Thoracic aorta (tissue), 2 donors: Measurements from ENCODE around the gene CCDC91. TPM values are rescaled to one million over a fixed set of nuclear protein-coding genes. Genes with fewer than 3 reads are reported as not detected.

Experiments
- ATAC-seq: fragments of 150-250 bp; one replicate; pipeline ENCODE4 v1.8.0; 2017; ENCODE audit warnings: low read depth; ENCODE audit not compliant: insufficient number of reproducible peaks, low FRiP score
- DNase-seq: peaks from one replicate; pipeline ENCODE4 v3.0.0-alpha.2; 2020; ENCODE audit warnings: low spot score
- H3K27ac ChIP-seq, 2 donors: fragments of 200-600 bp; sonication (generic); 1 replicate in 1 of 2; 2 replicates in 1 of 2; pipeline ENCODE4 v1.5.1; 2016; ENCODE audit warnings: mild to moderate bottlenecking in 2 of 2, moderate library complexity in 2 of 2
- H3K27me3 ChIP-seq: fragments of 200-600 bp; sonication (generic); replicated peaks from 2 replicates; pipeline ENCODE4 v1.6.0; 2016; ENCODE audit warnings: mild to moderate bottlenecking; ENCODE audit not compliant: insufficient read depth
- H3K36me3 ChIP-seq: fragments of 200-600 bp; sonication (generic); one replicate; pipeline ENCODE4 v1.5.1; 2016
- H3K4me1 ChIP-seq, 2 donors: fragments of 200-600 bp; sonication (generic); 1 replicate in 1 of 2; 2 replicates in 1 of 2; pipeline versions ENCODE4 v1.5.1 to v1.6.0; 2016; ENCODE audit warnings: low read depth in 2 of 2, mild to moderate bottlenecking in 1 of 2; ENCODE audit not compliant: control insufficient read depth in 1 of 2
- H3K4me3 ChIP-seq: fragments of 200-600 bp; sonication (generic); 2 replicates; pipeline ENCODE4 v1.5.1; 2016; ENCODE audit warnings: mild to moderate bottlenecking
- H3K9me3 ChIP-seq: fragments of 200-600 bp; sonication (generic); 2 replicates; pipeline ENCODE4 v1.5.1; 2016
- total RNA-seq, 2 donors: library from RNA; depleted of rRNA; stranded (reverse); fragments of >200 nt; gene quantifications; one replicate each; pipeline versions ENCODE4 v1.1.0 to v1.2.3, GENCODE V29; 2016
- TF ChIP-seq, protein P1 (sequence below): fragments of 200-600 bp; sonication (generic); IDR thresholded peaks from one replicate; pipeline ENCODE4 v1.5.1; 2019; ENCODE audit warnings: antibody characterized with exemption

CCDC91 gene
- total RNA-seq, 2 donors from 2014 or later, result 26.6 to 27.6 TPM

DNA sequence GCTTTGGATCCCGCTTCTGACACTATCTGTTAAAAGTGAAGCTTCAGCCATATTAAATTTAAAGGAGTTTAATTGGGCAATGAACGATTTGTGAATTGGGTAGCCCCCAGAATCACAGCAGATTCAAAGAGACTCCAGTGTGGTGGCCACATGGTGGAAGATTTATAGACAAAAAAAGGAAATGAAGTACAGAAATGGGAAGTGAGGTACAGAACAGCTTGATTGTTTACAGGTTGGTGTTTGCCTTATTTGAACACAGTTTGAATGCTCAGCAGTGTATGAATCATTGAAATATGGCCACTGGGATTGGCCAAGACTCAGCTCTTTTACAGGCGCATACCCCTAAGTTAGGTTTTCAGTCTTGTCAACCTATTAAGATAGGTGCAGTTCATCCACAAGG, 21.9 kb downstream of the CCDC91 start:
- DNase-seq (no peak), ATAC-seq (no peak)
- H3K36me3 ChIP-seq, result no peaks in the 10 kb centered on the region
- H3K9me3 ChIP-seq, result no peaks in the 10 kb centered on the region
- no peak overlapping the region for H3K4me3 ChIP-seq
- TF ChIP-seq, protein P1, sequence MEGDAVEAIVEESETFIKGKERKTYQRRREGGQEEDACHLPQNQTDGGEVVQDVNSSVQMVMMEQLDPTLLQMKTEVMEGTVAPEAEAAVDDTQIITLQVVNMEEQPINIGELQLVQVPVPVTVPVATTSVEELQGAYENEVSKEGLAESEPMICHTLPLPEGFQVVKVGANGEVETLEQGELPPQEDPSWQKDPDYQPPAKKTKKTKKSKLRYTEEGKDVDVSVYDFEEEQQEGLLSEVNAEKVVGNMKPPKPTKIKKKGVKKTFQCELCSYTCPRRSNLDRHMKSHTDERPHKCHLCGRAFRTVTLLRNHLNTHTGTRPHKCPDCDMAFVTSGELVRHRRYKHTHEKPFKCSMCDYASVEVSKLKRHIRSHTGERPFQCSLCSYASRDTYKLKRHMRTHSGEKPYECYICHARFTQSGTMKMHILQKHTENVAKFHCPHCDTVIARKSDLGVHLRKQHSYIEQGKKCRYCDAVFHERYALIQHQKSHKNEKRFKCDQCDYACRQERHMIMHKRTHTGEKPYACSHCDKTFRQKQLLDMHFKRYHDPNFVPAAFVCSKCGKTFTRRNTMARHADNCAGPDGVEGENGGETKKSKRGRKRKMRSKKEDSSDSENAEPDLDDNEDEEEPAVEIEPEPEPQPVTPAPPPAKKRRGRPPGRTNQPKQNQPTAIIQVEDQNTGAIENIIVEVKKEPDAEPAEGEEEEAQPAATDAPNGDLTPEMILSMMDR, result no peak
- no peak overlapping the region for H3K27ac ChIP-seq
- no peaks in the 10 kb centered on the region for H3K27me3 ChIP-seq
- H3K4me1 ChIP-seq, result peaks cover 4 to 6% of the 10 kb centered on the region in 2 donors

DNA sequence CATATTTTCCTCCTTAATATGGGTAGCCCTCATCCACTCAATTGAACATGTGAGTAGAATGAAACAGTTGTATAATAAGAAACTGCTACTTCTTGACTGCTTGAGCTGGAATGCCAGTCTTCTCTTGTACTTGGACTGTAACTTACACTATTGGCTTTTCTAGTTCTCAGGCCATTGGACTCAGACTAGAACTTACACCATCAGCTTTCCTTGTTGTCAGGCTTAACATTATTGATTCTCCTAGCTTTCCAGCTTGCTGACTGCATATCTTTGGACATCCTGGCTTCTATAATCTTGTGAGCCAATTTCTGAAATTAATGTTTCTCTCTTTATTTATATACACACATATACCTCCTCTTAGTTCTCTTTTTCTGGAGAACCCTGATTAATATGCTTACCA, 24.8 kb downstream of the CCDC91 start:
- peaks cover 3% of the 10 kb centered on the region for H3K9me3 ChIP-seq
- H3K27me3 ChIP-seq, result no peaks in the 10 kb centered on the region
- H3K4me3 ChIP-seq, result no peak overlapping the region
- no peaks in the 10 kb centered on the region for H3K36me3 ChIP-seq
- DNase-seq (no peak), ATAC-seq (no peak)
- H3K4me1 ChIP-seq, result peaks cover 4 to 6% of the 10 kb centered on the region in 2 donors
- TF ChIP-seq, protein P1, result no peak
- H3K27ac ChIP-seq, result no peak overlapping the region

- no peaks in the 10 kb centered on the region for H3K36me3 ChIP-seq
- DNase-seq, result no peak
Measured at GRCh38 chr12:28216016-28216415, 25.8 kb downstream of the CCDC91 start.

DNA sequence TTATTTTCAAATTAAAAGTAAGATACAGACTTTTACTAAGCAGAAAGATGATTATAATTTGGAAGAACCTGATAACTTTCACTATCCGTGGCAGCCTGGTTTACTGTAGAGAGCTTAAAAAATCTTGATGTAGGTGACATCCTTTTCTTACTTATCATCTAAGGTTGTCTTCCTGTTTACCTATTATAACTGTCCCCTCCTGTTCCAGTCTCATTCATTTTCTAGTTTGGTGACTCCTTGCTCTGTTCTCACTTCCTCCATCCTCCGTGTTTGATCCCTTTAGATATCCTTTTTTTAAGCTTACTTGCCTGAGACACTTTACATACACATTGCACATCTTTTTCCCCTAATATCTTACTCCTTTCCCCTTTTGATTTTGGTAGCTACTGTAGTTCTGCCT, 27.5 kb downstream of the CCDC91 start:
- no peak for ATAC-seq
- H3K9me3 ChIP-seq, result peaks cover 3% of the 10 kb centered on the region
- H3K4me1 ChIP-seq, result peaks cover 7 to 8% of the 10 kb centered on the region in 2 donors
- TF ChIP-seq, protein P1, result no peak
- no peaks in the 10 kb centered on the region for H3K36me3 ChIP-seq
- no peaks in the 10 kb centered on the region for H3K27me3 ChIP-seq
- no peak overlapping the region for H3K4me3 ChIP-seq
- DNase-seq, result no peak
- H3K27ac ChIP-seq, result no peak overlapping the region

More at GRCh38 chr12:28216016-28216415, 25.8 kb downstream of the CCDC91 start:
- no peak overlapping the region for H3K27ac ChIP-seq
- H3K27me3 ChIP-seq, result no peaks in the 10 kb centered on the region
- peaks cover 3% of the 10 kb centered on the region for H3K9me3 ChIP-seq
- H3K4me3 ChIP-seq, result no peak overlapping the region
- ATAC-seq, result no peak
- TF ChIP-seq, protein P1, result no peak
- H3K4me1 ChIP-seq, result peaks cover 4 to 6% of the 10 kb centered on the region in 2 donors

DNA sequence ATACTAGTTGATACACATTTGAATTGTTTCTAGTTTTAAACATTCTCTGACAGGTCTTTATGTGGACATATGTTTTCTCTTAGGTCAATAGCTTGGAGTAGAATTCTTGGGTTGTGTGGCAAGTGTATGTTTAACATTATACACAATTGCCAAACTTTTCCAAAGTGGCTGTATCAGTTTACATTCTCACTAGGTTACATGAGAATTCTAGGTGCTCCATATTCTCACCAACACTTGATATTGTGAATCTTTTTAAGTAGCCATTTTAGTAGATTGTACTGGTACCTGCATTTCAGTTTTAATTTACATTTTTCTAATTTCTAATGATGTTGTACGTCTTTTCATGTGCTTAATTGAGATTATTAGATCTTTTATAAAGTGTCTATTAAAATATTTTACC, 28.6 kb downstream of the CCDC91 start:
- Histone ChIP-seq H3K36me3 (no peaks in the 10 kb centered on the region), H3K4me3 (no peak overlapping the region), H3K27ac (no peak overlapping the region), H3K4me1 (peaks cover 7 to 8% of the 10 kb centered on the region in 2 donors), H3K9me3 (peaks cover 3% of the 10 kb centered on the region), H3K27me3 (no peaks in the 10 kb centered on the region)
- ATAC-seq, result no peak
- TF ChIP-seq, protein P1, result no peak
- DNase-seq, result no peak
